ENCODE data around the gene TIMP2. TPM values are rescaled to one million over a fixed set of nuclear protein-coding genes. Genes with fewer than 3 reads are reported as not detected.
"Not testable (repeated sequence)": the region's sequence is repeated elsewhere in the genome, so short reads cannot be mapped to it uniquely, and the experiment has no call there.

Gene TIMP2
- total and polyA plus RNA-seq, 8 donors = 20.9 to 100.0 (median 47.2) TPM

DNA sequence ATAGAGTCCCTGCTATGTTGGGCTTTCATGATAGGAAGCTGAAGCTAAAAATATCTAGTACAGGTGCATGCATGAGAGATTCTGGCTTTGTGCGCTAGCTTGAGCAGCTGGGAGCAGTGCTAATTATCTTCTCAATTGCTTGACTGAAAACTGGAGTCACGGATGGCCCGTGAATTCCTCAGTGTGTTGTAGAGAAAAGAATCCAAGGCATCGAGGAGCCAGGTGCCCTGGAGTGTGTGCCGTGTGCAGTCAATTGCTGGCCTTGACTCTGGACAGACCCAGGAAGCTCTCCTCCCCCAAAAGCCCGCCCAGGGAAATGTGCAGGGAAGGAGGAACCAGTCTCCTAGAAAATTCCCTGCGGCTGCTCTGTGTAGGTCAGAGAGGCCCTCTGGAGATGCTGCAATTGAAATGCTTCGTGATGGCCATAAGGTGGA is 40.3 kb upstream of the TIMP2 start:
- H3K27ac ChIP-seq = no peak overlapping the region
- peaks cover 0 to 50% (median 40%) of the 10 kb centered on the region in 4 donors for H3K36me3 ChIP-seq
- H3K27me3 ChIP-seq = no peaks in the 10 kb centered on the region
- 76 to 89% (median 86%) methylated on average over 6 to 8 of the region's 8 CpGs for WGBS, 5 donors
- DNase-seq = no peak
- H3K9me3 ChIP-seq = no peaks in the 10 kb centered on the region
- intact Hi-C loops (cut with DNase I; ENCODE audit: low total_unique reads) = no loop called here
- H3K4me1 ChIP-seq = peaks cover 6 to 13% (median 8%) of the 10 kb centered on the region in 4 donors
- H3K4me3 ChIP-seq = no peak overlapping the region
- no peak for TF ChIP-seq POLR2A (IDR thresholded peaks at IDR 0.05)
- no peak for TF ChIP-seq EP300 (IDR thresholded peaks at IDR 0.05)
- TF ChIP-seq CTCF (IDR thresholded peaks at IDR 0.05) = no peak
- no peak for TF ChIP-seq POLR2AphosphoS5 (IDR thresholded peaks at IDR 0.05)

DNA sequence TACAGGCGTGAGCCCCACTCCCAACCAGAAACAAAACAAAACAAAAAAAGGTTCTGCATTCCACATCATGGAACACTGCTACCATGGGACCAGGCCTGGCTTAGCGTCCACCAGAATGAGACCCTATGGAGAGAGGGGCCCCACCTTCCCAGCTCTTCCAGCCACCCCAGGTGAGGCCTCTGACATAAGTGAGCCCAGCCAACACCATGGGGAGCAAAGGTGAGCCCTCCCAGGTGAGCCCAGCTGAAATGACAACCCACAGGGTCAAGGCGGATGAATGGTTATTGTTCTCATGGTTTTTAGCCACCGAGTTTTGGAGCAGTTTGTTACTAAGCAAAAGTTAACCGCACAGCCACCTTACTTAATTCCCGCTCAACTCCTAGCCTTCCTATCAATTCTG is 38.2 kb upstream of the TIMP2 start:
- Histone ChIP-seq H3K4me1 (peaks cover 0 to 10% (median 7%) of the 10 kb centered on the region in 4 donors), H3K27ac (peak overlapping the region in 1 of 5 donors; percentile 20), H3K9me3 (no peaks in the 10 kb centered on the region), H3K36me3 (peaks cover 0 to 28% (median 22%) of the 10 kb centered on the region in 4 donors), H3K27me3 (no peaks in the 10 kb centered on the region), H3K4me3 (no peak overlapping the region)
- TF ChIP-seq POLR2A (IDR thresholded peaks at IDR 0.05) (no peak), POLR2AphosphoS5 (IDR thresholded peaks at IDR 0.05) (no peak), EP300 (IDR thresholded peaks at IDR 0.05) (no peak)
- intact Hi-C loops (cut with DNase I; ENCODE audit: low total_unique reads) = no loop called here
- DNase-seq = no peak
- WGBS, 5 donors = 87 to 91% (median 90%) methylated on average over 6 of the region's 6 CpGs

GRCh38 chr17:78962984-78963348 is 37.8 kb upstream of the TIMP2 start:
- H3K4me3 ChIP-seq; H3K27me3 ChIP-seq; H3K9me3 ChIP-seq; DNase-seq; intact Hi-C loops (cut with DNase I; ENCODE audit: low total_unique reads): not testable (repeated sequence)
- WGBS, 5 donors = 89 to 99% (median 94%) methylated on average over 7 to 8 of the region's 8 CpGs
- Histone ChIP-seq H3K27ac (peak overlapping the region in 1 of 5 donors; percentile 64), H3K36me3 (peaks cover 0 to 24% (median 19%) of the 10 kb centered on the region in 4 donors), H3K4me1 (peaks cover 0 to 10% (median 7%) of the 10 kb centered on the region in 4 donors)

DNA sequence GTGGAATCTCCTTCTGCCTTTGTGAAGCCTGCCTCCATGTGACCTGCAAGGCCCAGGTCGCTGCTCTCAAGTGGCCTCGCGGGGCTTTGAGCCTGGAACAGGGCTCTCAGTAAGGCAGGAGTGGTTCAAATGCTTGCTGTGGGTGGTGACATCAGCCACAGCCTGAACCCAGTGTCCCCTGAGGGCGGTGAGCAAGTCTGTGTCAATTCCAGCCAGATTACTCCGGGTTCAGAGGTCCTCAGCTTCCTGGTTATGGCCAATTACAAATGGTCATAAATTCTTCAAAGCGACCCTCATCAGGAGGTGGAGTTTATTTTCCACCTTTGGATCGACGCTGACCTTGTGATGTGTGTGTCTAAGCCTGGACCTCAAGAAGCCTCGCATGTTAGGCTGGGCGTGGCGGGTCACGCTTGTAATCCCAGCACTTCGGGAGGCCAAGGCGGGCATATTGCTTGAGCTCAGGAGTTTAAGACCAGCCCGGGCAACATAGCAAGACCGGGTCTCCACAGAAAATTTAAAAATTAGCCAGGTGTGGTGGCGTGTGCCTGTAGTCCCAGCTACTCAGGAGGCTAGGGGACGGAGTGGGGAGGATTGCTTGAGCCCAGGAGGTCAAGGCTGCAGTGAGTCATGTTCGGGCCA is 37.3 kb upstream of the TIMP2 start:
- Histone ChIP-seq H3K9me3 (no peaks in the 10 kb centered on the region), H3K4me1 (peaks cover 0 to 10% (median 7%) of the 10 kb centered on the region in 4 donors), H3K36me3 (peaks cover 0 to 19% (median 14%) of the 10 kb centered on the region in 4 donors), H3K27me3 (no peaks in the 10 kb centered on the region), H3K4me3 (no peak overlapping the region), H3K27ac (peak overlapping the region in 2 of 5 donors; percentile 49 to 64)
- 70 to 82% (median 79%) methylated on average over 17 to 19 of the region's 19 CpGs for WGBS, 5 donors
- intact Hi-C loops (cut with DNase I; ENCODE audit: low total_unique reads) = no loop called here
- DNase-seq = peak; percentile 38 to 69
- TF ChIP-seq CTCF (IDR thresholded peaks at IDR 0.05) (no peak), EP300 (IDR thresholded peaks at IDR 0.05) (no peak), POLR2A (IDR thresholded peaks at IDR 0.05) (no peak), POLR2AphosphoS5 (IDR thresholded peaks at IDR 0.05) (no peak)

DNA sequence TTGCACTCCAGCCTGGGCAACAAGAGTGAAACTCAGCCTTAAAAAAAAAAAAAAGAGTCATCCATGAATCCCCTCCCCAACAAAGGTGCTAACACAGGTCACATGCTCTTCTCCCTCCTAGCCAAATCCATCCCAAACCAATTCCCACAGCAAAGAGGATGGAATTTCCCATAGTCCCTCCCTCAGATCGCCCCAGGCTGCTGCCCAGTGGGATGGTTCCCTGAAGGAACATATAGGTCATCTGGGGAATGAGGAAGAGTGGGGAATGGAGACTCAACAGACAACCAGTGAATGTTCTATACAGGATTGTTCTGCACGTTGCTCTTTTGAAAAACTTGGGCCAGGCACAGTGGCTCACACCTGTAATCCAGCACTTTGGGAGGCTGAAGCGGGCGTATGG is 36.4 kb upstream of the TIMP2 start:
- DNase-seq = no peak
- Histone ChIP-seq H3K9me3 (no peaks in the 10 kb centered on the region), H3K36me3 (peaks cover 0 to 10% (median 5%) of the 10 kb centered on the region in 4 donors), H3K27me3 (no peaks in the 10 kb centered on the region), H3K27ac (peak overlapping the region in 1 of 5 donors; percentile 64), H3K4me1 (peaks cover 0 to 10% (median 7%) of the 10 kb centered on the region in 4 donors), H3K4me3 (no peak overlapping the region)
- TF ChIP-seq EP300 (IDR thresholded peaks at IDR 0.05) = no peak
- no peak for TF ChIP-seq CTCF (IDR thresholded peaks at IDR 0.05)
- no peak for TF ChIP-seq POLR2AphosphoS5 (IDR thresholded peaks at IDR 0.05)
- no peak for TF ChIP-seq POLR2A (IDR thresholded peaks at IDR 0.05)
- intact Hi-C loops (cut with DNase I; ENCODE audit: low total_unique reads) = no loop called here
- 92 to 96% (median 93%) methylated on average over 4 of the region's 4 CpGs for WGBS, 5 donors
